ENCODE results near the gene MAN1A1. TPM values are rescaled to one million over a fixed set of nuclear protein-coding genes. Genes with fewer than 3 reads are reported as not detected.

Gene MAN1A1
- polyA plus RNA-seq, 1 donor from 2014 or later = 4.6 TPM

- no peaks in the 10 kb centered on the region for H3K9me2 ChIP-seq (ENCODE audit: insufficient read depth, low read length)
- H2AFZ ChIP-seq (ENCODE audit: low read depth, low read length) = no peak overlapping the region
- no peaks in the 10 kb centered on the region for H3K27me3 ChIP-seq (ENCODE audit: insufficient read depth, low read depth, low read length)
- H3K9ac ChIP-seq (ENCODE audit: low read length) = no peak overlapping the region
- no peaks in the 10 kb centered on the region for H3K79me2 ChIP-seq (replicated peaks; ENCODE audit: insufficient read depth, low read length)
- no peaks in the 10 kb centered on the region for H3K36me3 ChIP-seq (ENCODE audit: insufficient read depth, low read length)
- no peaks in the 10 kb centered on the region for H4K20me1 ChIP-seq (ENCODE audit: insufficient read depth)
- TF ChIP-seq EZH2 (IDR thresholded peaks at IDR 0.05; ENCODE audit: borderline replicate concordance, insufficient read depth, low read length, poor library complexity, severe bottlenecking) (no peak), RAD21 (conservative IDR thresholded peaks at IDR 0.05) (no peak), SMC3 (conservative IDR thresholded peaks at IDR 0.05; ENCODE audit: poor library complexity) (no peak), EP300 (conservative IDR thresholded peaks at IDR 0.05; ENCODE audit: poor library complexity, severe bottlenecking) (no peak), TAF1 (IDR thresholded peaks at IDR 0.05; ENCODE audit: low read depth) (no peak), MXI1 (conservative IDR thresholded peaks at IDR 0.05; ENCODE audit: poor library complexity, severe bottlenecking) (no peak), POLR2AphosphoS5 (IDR thresholded peaks at IDR 0.05) (no peak)
- TF ChIP-seq, protein P1, sequence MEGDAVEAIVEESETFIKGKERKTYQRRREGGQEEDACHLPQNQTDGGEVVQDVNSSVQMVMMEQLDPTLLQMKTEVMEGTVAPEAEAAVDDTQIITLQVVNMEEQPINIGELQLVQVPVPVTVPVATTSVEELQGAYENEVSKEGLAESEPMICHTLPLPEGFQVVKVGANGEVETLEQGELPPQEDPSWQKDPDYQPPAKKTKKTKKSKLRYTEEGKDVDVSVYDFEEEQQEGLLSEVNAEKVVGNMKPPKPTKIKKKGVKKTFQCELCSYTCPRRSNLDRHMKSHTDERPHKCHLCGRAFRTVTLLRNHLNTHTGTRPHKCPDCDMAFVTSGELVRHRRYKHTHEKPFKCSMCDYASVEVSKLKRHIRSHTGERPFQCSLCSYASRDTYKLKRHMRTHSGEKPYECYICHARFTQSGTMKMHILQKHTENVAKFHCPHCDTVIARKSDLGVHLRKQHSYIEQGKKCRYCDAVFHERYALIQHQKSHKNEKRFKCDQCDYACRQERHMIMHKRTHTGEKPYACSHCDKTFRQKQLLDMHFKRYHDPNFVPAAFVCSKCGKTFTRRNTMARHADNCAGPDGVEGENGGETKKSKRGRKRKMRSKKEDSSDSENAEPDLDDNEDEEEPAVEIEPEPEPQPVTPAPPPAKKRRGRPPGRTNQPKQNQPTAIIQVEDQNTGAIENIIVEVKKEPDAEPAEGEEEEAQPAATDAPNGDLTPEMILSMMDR (IDR thresholded peaks at IDR 0.05; ENCODE audit: poor library complexity, severe bottlenecking) = no peak
- H3K27ac ChIP-seq (ENCODE audit: low read length) = no peak overlapping the region
- no peaks in the 10 kb centered on the region for H3K9me3 ChIP-seq (ENCODE audit: low read length)
- no peaks in the 10 kb centered on the region for H3F3A ChIP-seq (ENCODE audit: insufficient read depth, low read length, poor library complexity, severe bottlenecking)
- H3K4me3 ChIP-seq (ENCODE audit: low read length) = no peak overlapping the region
- no peak overlapping the region for H3K4me2 ChIP-seq (ENCODE audit: low read length)
These were observed 159.4 kb downstream of the MAN1A1 start for GRCh38 chr6:119190176-119190575.

DNA sequence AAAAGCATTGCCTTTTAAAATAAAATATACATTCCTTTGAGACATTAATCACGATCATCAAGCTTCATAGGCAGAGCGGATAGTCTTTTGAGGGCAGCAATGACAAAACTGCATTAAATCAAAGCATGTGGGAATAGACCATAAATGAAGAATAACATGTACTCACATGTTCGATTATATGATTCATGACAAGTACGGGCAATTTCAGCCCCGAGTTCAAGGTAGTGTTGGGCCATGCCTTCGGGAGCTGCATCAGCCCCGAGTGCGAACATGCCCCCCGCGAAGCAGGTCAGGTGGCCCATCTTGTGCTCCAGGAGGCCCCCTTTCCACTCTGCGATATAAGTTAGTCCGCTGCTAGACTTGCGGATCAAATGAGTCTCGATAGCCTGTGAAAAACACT is 160.1 kb downstream of the MAN1A1 start:
- Histone ChIP-seq H3K9me3 (ENCODE audit: low read length) (no peaks in the 10 kb centered on the region), H3K79me2 (replicated peaks; ENCODE audit: insufficient read depth, low read length) (no peaks in the 10 kb centered on the region), H3K4me2 (ENCODE audit: low read length) (no peak overlapping the region), H3F3A (ENCODE audit: insufficient read depth, low read length, poor library complexity, severe bottlenecking) (no peaks in the 10 kb centered on the region), H3K27ac (ENCODE audit: low read length) (no peak overlapping the region), H3K4me3 (ENCODE audit: low read length) (no peak overlapping the region), H3K36me3 (ENCODE audit: insufficient read depth, low read length) (no peaks in the 10 kb centered on the region), H3K27me3 (ENCODE audit: insufficient read depth, low read depth, low read length) (no peaks in the 10 kb centered on the region), H4K20me1 (ENCODE audit: insufficient read depth) (no peaks in the 10 kb centered on the region), H3K9me2 (ENCODE audit: insufficient read depth, low read length) (no peaks in the 10 kb centered on the region), H3K9ac (ENCODE audit: low read length) (no peak overlapping the region), H2AFZ (ENCODE audit: low read depth, low read length) (no peak overlapping the region)
- TF ChIP-seq, protein P1 (IDR thresholded peaks at IDR 0.05; ENCODE audit: poor library complexity, severe bottlenecking) = no peak
- TF ChIP-seq EZH2 (IDR thresholded peaks at IDR 0.05; ENCODE audit: borderline replicate concordance, insufficient read depth, low read length, poor library complexity, severe bottlenecking) (no peak), TAF1 (IDR thresholded peaks at IDR 0.05; ENCODE audit: low read depth) (no peak), RAD21 (conservative IDR thresholded peaks at IDR 0.05) (no peak)

GRCh38 chr6:119187596-119187995 is 162.0 kb downstream of the MAN1A1 start:
- TF ChIP-seq EZH2 (IDR thresholded peaks at IDR 0.05; ENCODE audit: borderline replicate concordance, insufficient read depth, low read length, poor library complexity, severe bottlenecking) (no peak), TAF1 (IDR thresholded peaks at IDR 0.05; ENCODE audit: low read depth) (no peak), MXI1 (conservative IDR thresholded peaks at IDR 0.05; ENCODE audit: poor library complexity, severe bottlenecking) (no peak), SMC3 (conservative IDR thresholded peaks at IDR 0.05; ENCODE audit: poor library complexity) (no peak), POLR2AphosphoS5 (IDR thresholded peaks at IDR 0.05) (no peak), EP300 (conservative IDR thresholded peaks at IDR 0.05; ENCODE audit: poor library complexity, severe bottlenecking) (no peak), RAD21 (conservative IDR thresholded peaks at IDR 0.05) (no peak)
- TF ChIP-seq, protein P2, sequence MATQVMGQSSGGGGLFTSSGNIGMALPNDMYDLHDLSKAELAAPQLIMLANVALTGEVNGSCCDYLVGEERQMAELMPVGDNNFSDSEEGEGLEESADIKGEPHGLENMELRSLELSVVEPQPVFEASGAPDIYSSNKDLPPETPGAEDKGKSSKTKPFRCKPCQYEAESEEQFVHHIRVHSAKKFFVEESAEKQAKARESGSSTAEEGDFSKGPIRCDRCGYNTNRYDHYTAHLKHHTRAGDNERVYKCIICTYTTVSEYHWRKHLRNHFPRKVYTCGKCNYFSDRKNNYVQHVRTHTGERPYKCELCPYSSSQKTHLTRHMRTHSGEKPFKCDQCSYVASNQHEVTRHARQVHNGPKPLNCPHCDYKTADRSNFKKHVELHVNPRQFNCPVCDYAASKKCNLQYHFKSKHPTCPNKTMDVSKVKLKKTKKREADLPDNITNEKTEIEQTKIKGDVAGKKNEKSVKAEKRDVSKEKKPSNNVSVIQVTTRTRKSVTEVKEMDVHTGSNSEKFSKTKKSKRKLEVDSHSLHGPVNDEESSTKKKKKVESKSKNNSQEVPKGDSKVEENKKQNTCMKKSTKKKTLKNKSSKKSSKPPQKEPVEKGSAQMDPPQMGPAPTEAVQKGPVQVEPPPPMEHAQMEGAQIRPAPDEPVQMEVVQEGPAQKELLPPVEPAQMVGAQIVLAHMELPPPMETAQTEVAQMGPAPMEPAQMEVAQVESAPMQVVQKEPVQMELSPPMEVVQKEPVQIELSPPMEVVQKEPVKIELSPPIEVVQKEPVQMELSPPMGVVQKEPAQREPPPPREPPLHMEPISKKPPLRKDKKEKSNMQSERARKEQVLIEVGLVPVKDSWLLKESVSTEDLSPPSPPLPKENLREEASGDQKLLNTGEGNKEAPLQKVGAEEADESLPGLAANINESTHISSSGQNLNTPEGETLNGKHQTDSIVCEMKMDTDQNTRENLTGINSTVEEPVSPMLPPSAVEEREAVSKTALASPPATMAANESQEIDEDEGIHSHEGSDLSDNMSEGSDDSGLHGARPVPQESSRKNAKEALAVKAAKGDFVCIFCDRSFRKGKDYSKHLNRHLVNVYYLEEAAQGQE (IDR thresholded peaks at IDR 0.05; ENCODE audit: borderline replicate concordance) = no peak
- TF ChIP-seq, protein P1 (IDR thresholded peaks at IDR 0.05; ENCODE audit: poor library complexity, severe bottlenecking) = no peak
- Histone ChIP-seq H3K4me3 (ENCODE audit: low read length) (no peak overlapping the region), H3K9me2 (ENCODE audit: insufficient read depth, low read length) (no peaks in the 10 kb centered on the region), H3K9ac (ENCODE audit: low read length) (no peak overlapping the region), H3K27me3 (ENCODE audit: insufficient read depth, low read depth, low read length) (no peaks in the 10 kb centered on the region), H3K4me2 (ENCODE audit: low read length) (no peak overlapping the region), H3K36me3 (ENCODE audit: insufficient read depth, low read length) (no peaks in the 10 kb centered on the region), H4K20me1 (ENCODE audit: insufficient read depth) (no peaks in the 10 kb centered on the region), H3F3A (ENCODE audit: insufficient read depth, low read length, poor library complexity, severe bottlenecking) (no peaks in the 10 kb centered on the region), H3K79me2 (replicated peaks; ENCODE audit: insufficient read depth, low read length) (no peaks in the 10 kb centered on the region), H2AFZ (ENCODE audit: low read depth, low read length) (no peak overlapping the region), H3K9me3 (ENCODE audit: low read length) (no peaks in the 10 kb centered on the region), H3K27ac (ENCODE audit: low read length) (no peak overlapping the region)

Data from neural cell (in vitro differentiated cells).